ENCODE measurements around the gene OR52N4.

GRCh38 chr11:5719703-5720495, 34.1 kb upstream of the OR52N4 start:
- TF ChIP-seq CTCF (IDR thresholded peaks at IDR 0.05) = no peak
- TF ChIP-seq POLR2AphosphoS5 (IDR thresholded peaks at IDR 0.05) = no peak
